ENCODE measurements around the gene LTC4S.

The LTC4S gene

DNA sequence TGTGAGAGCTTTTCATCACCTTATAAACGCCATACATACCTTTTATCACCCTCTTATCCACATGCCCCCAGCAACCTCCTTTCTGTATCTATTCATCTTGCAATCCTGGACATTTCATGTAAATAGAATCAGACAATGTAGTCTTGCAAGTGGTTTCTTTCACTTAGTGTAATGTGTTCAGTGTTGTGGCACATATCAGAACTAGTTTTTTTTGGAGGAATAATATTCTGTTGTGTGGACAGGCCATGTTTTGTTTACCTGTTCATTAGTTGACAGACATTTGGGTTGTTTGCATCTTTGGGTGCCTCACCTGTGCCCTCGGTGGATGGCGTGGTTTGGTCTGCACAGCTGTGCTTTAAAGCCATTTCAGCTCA is 28.3 kb downstream of the LTC4S start:
- Histone ChIP-seq H3K4me2 (peak overlapping the region; percentile 41), H3K4me1 (ENCODE audit: low read depth, poor library complexity, severe bottlenecking) (peaks cover 30% of the 10 kb centered on the region), H3K27ac (peak overlapping the region; percentile 99; the same call in 1 of the 2 replicates), H3K36me3 (ENCODE audit: insufficient read depth) (no peaks in the 10 kb centered on the region), H3K4me3 (IDR thresholded peaks at IDR 0.05; ENCODE audit: insufficient read depth, low read depth, low read length) (no peak overlapping the region), H3K79me2 (ENCODE audit: insufficient read depth, low read depth) (peaks cover 31% of the 10 kb centered on the region), H3K27me3 (ENCODE audit: insufficient read depth, low read depth) (no peaks in the 10 kb centered on the region), H4K20me1 (ENCODE audit: insufficient read depth) (peaks cover 11% of the 10 kb centered on the region; the same call in 1 of the 2 replicates), H3K9ac (peak overlapping the region; percentile 90; the same call in 1 of the 2 replicates), H2AFZ (ENCODE audit: low read depth) (no peak overlapping the region)
- TF ChIP-seq, protein P1, sequence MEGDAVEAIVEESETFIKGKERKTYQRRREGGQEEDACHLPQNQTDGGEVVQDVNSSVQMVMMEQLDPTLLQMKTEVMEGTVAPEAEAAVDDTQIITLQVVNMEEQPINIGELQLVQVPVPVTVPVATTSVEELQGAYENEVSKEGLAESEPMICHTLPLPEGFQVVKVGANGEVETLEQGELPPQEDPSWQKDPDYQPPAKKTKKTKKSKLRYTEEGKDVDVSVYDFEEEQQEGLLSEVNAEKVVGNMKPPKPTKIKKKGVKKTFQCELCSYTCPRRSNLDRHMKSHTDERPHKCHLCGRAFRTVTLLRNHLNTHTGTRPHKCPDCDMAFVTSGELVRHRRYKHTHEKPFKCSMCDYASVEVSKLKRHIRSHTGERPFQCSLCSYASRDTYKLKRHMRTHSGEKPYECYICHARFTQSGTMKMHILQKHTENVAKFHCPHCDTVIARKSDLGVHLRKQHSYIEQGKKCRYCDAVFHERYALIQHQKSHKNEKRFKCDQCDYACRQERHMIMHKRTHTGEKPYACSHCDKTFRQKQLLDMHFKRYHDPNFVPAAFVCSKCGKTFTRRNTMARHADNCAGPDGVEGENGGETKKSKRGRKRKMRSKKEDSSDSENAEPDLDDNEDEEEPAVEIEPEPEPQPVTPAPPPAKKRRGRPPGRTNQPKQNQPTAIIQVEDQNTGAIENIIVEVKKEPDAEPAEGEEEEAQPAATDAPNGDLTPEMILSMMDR (conservative IDR thresholded peaks at IDR 0.05; ENCODE audit: low read depth, low read length) = no peak

DNA sequence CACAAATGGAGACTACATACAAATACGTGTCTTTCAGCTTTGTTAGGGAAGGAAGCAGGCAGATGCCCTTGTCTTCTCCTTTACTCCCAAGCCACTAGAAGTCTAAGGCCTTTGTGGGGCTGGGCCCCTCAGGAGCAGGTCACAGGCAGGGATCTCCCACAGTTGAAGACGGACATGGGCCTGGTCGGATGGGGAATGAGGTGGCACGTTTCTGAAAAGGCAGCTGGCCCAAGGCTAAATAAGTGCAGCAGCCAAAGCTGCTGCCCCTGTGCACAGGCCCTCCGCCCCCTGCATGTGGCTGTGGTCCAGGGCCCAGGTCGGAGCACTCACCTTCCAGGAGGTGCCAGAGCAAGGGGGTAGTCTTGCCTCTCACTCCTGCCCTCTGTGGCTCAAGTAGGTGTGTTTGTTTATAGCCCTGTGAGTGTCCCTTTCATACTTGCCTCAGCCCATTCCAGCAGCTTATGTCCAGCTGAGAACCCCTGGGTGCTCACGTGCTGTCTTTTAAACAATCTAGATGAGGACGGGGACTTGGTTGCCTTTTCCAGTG is 28.7 kb downstream of the LTC4S start:
- Histone ChIP-seq H3K4me3 (IDR thresholded peaks at IDR 0.05; ENCODE audit: insufficient read depth, low read depth, low read length) (no peak overlapping the region), H4K20me1 (ENCODE audit: insufficient read depth) (peaks cover 11% of the 10 kb centered on the region; the same call in 1 of the 2 replicates), H3K9ac (peak overlapping the region; percentile 90; the same call in 1 of the 2 replicates), H2AFZ (ENCODE audit: low read depth) (no peak overlapping the region), H3K4me2 (peak overlapping the region; percentile 41), H3K27ac (no peak overlapping the region; the same call in 1 of the 2 replicates), H3K79me2 (ENCODE audit: insufficient read depth, low read depth) (peaks cover 31% of the 10 kb centered on the region), H3K36me3 (ENCODE audit: insufficient read depth) (no peaks in the 10 kb centered on the region), H3K4me1 (ENCODE audit: low read depth, poor library complexity, severe bottlenecking) (peaks cover 29% of the 10 kb centered on the region), H3K27me3 (ENCODE audit: insufficient read depth, low read depth) (no peaks in the 10 kb centered on the region)
- TF ChIP-seq, protein P1 (conservative IDR thresholded peaks at IDR 0.05; ENCODE audit: low read depth, low read length) = no peak

DNA sequence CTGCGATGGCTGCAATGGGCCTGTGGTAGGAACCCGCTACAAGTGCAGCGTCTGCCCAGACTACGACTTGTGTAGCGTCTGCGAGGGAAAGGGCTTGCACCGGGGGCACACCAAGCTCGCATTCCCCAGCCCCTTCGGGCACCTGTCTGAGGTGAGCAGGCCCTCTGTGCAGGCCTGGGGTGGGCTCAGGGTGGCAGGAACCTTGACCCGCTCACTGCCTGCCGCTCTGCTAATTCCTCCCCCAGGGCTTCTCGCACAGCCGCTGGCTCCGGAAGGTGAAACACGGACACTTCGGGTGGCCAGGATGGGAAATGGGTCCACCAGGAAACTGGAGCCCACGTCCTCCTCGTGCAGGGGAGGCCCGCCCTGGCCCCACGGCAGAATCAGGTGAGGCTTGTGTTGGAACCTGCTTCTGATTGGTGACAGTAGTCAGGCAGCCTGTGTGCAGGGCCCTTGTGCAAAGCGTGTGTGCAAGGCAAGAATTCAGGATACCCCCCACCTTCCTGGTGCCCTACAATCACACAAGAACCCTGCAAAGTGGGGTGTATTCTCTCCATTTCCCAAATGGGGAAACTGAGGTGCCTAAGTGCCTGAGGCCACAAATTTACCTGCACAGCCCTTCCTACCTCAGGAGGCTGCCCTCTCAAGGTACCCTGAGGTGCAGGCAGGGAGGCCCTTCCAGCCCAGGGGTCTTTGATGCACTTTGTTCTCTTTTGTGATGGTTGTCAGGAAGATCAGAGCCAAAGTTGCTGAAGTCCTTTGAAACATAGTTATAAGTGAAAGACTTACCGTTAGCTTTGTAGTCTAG is 30.4 kb downstream of the LTC4S start:
- H3K27me3 ChIP-seq (ENCODE audit: insufficient read depth, low read depth) = no peaks in the 10 kb centered on the region
- peaks cover 20% of the 10 kb centered on the region for H3K4me1 ChIP-seq (ENCODE audit: low read depth, poor library complexity, severe bottlenecking)
- H3K4me3 ChIP-seq (IDR thresholded peaks at IDR 0.05; ENCODE audit: insufficient read depth, low read depth, low read length) = no peak overlapping the region
- H3K36me3 ChIP-seq (ENCODE audit: insufficient read depth) = no peaks in the 10 kb centered on the region
- peaks cover 31% of the 10 kb centered on the region for H3K79me2 ChIP-seq (ENCODE audit: insufficient read depth, low read depth)
- peaks cover 11% of the 10 kb centered on the region; the same call in 1 of the 2 replicates for H4K20me1 ChIP-seq (ENCODE audit: insufficient read depth)
- TF ChIP-seq, protein P1 (conservative IDR thresholded peaks at IDR 0.05; ENCODE audit: low read depth, low read length) = no peak
- no peak overlapping the region for H2AFZ ChIP-seq (ENCODE audit: low read depth)
- no peak overlapping the region for H3K9ac ChIP-seq
- H3K4me2 ChIP-seq = no peak overlapping the region
- no peak overlapping the region for H3K27ac ChIP-seq

DNA sequence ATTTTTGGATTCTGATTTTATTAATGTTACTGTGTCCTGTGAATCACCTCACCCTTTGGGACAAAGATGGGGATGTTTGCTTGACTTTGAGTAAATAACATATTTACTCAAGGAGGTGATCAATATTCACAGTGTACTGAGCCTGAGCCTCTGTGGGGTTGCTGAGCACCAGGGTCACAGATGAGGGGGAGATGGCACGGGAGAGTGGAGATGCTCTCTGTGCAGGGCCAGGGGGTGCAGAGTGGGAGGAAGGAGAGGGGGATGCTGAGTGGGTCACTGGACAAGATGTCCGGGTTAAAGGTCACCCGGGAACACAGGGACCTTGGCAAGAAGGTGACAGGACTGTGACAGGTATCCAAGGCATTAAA is 30.9 kb downstream of the LTC4S start:
- Histone ChIP-seq H3K4me1 (ENCODE audit: low read depth, poor library complexity, severe bottlenecking) (peaks cover 14% of the 10 kb centered on the region), H3K27ac (no peak overlapping the region), H4K20me1 (ENCODE audit: insufficient read depth) (peaks cover 11% of the 10 kb centered on the region; the same call in 1 of the 2 replicates), H3K4me3 (IDR thresholded peaks at IDR 0.05; ENCODE audit: insufficient read depth, low read depth, low read length) (no peak overlapping the region), H3K36me3 (ENCODE audit: insufficient read depth) (no peaks in the 10 kb centered on the region), H3K4me2 (no peak overlapping the region), H3K27me3 (ENCODE audit: insufficient read depth, low read depth) (no peaks in the 10 kb centered on the region), H2AFZ (ENCODE audit: low read depth) (no peak overlapping the region), H3K9ac (no peak overlapping the region), H3K79me2 (ENCODE audit: insufficient read depth, low read depth) (peaks cover 31% of the 10 kb centered on the region)
- TF ChIP-seq, protein P1 (conservative IDR thresholded peaks at IDR 0.05; ENCODE audit: low read depth, low read length) = no peak
